HepG2 (cell line): ENCODE data around the gene PSKH1. TPM values are rescaled to one million over a fixed set of nuclear protein-coding genes. Genes with fewer than 3 reads are reported as not detected.

Experiments used
- DNMT3B ChIP-seq: conservative IDR thresholded peaks from 2 replicates; pipeline ENCODE4 v1.6.1; 2016; ENCODE audit warnings: missing biosample characterization, control low read depth
- HNRNPL ChIP-seq: fragments of 200-400 bp; formaldehyde crosslinking; IDR thresholded peaks from 2 replicates; pipeline ENCODE4 v1.6.1; 2017; ENCODE audit warnings: mild to moderate bottlenecking, low read depth, low read length
- SAFB2 ChIP-seq: sonication (generic); formaldehyde crosslinking; IDR thresholded peaks from 2 replicates; pipeline ENCODE4 v1.5.1; 2020; ENCODE audit warnings: missing genetic modification reagents, low read depth, mild to moderate bottlenecking, borderline replicate concordance
- SALL1 ChIP-seq: sonication (generic); formaldehyde crosslinking; IDR thresholded peaks from 2 replicates; pipeline ENCODE4 v1.8.0; 2022; ENCODE audit warnings: mild to moderate bottlenecking, missing genetic modification reagents
- SAP130 ChIP-seq: IDR thresholded peaks from 2 replicates; pipeline ENCODE4 v1.6.1; 2016; ENCODE audit warnings: low read depth
- SP2 ChIP-seq: sonication (generic); formaldehyde crosslinking; IDR thresholded peaks from 2 replicates; pipeline ENCODE4 v1.5.1; 2020; ENCODE audit warnings: mild to moderate bottlenecking, missing genetic modification reagents
- ZBTB7B ChIP-seq: sonication (generic); formaldehyde crosslinking; IDR thresholded peaks from 2 replicates; pipeline ENCODE4 v1.4.0; 2020; ENCODE audit warnings: missing genetic modification reagents
- ZMYM4 ChIP-seq: sonication (generic); formaldehyde crosslinking; IDR thresholded peaks from 2 replicates; pipeline ENCODE4 v1.8.1; 2023; ENCODE audit warnings: mild to moderate bottlenecking, missing genetic modification reagents
- ZNF142 ChIP-seq: sonication (generic); formaldehyde crosslinking; IDR thresholded peaks from 2 replicates; pipeline ENCODE4 v1.4.0; 2020; ENCODE audit warnings: missing genetic modification reagents
- ZNF224 ChIP-seq: sonication (generic); formaldehyde crosslinking; IDR thresholded peaks from 2 replicates; pipeline ENCODE4 v1.5.0; 2020; ENCODE audit warnings: mild to moderate bottlenecking, missing genetic modification reagents
- ZNF333 ChIP-seq: sonication (generic); formaldehyde crosslinking; IDR thresholded peaks from 2 replicates; pipeline ENCODE4 v1.4.0; 2020; ENCODE audit warnings: mild to moderate bottlenecking, missing genetic modification reagents, borderline replicate concordance
- ZNF382 ChIP-seq: sonication (generic); formaldehyde crosslinking; IDR thresholded peaks from 2 replicates; pipeline ENCODE4 v1.5.0; 2020; ENCODE audit warnings: missing genetic modification reagents, mild to moderate bottlenecking, borderline replicate concordance
- ZNF615 ChIP-seq: sonication (generic); formaldehyde crosslinking; IDR thresholded peaks from 2 replicates; pipeline ENCODE4 v1.5.0; 2020; ENCODE audit warnings: mild to moderate bottlenecking, missing genetic modification reagents, borderline replicate concordance
- ZNF775 ChIP-seq: sonication (generic); formaldehyde crosslinking; IDR thresholded peaks from 2 replicates; pipeline ENCODE4 v1.4.0; 2020; ENCODE audit warnings: missing genetic modification reagents, mild to moderate bottlenecking, moderate library complexity, borderline replicate concordance
- polyA plus RNA-seq, 8 experiments: library from polyadenylated mRNA; depleted of rRNA in 3 of 8; stranded (reverse) in 7 of 8; unstranded in 1 of 8; fragments of >200 nt; fragmentation: Illumina TruSeq in 4 of 8; extraction: Trizol in 4 of 8; gene quantifications; 2 replicates each; pipeline versions ENCODE4 v1.2.1 to v1.2.3, GENCODE V29; 2011 to 2016; ENCODE audit warnings: low read depth in 4 of 8, missing spikeins in 1 of 8, mixed read lengths in 1 of 8; ENCODE audit not compliant: insufficient read depth in 1 of 8
- total RNA-seq, 5 experiments: library from RNA; depleted of rRNA; stranded (reverse); fragments of >200 nt; fragmentation: Illumina TruSeq; extraction: Trizol; gene quantifications; 2 replicates each; pipeline ENCODE4 v1.2.3, GENCODE V29; 2016; ENCODE audit warnings: low read depth in 1 of 5
- TF ChIP-seq, protein P1 (sequence below): IDR thresholded peaks from 2 replicates; pipeline ENCODE4 v1.6.1; 2016; ENCODE audit warnings: missing genetic modification reagents, missing compliant biosample characterization
- TF ChIP-seq, protein P2 (sequence below): IDR thresholded peaks from 2 replicates; pipeline ENCODE4 v1.6.1; 2016; ENCODE audit warnings: missing biosample characterization, missing genetic modification reagents, low read depth
- TF ChIP-seq, protein P3 (sequence below): sonication (generic); formaldehyde crosslinking; IDR thresholded peaks from 2 replicates; pipeline ENCODE4 v1.4.0; 2020; ENCODE audit warnings: missing genetic modification reagents, mild to moderate bottlenecking, borderline replicate concordance

The PSKH1 gene
- total and polyA plus RNA-seq, 2 of the 13 experiments (the other 11 are each of a cell fraction or from before 2014, with no cell fraction given), result 8.4 to 19.1 TPM

DNA sequence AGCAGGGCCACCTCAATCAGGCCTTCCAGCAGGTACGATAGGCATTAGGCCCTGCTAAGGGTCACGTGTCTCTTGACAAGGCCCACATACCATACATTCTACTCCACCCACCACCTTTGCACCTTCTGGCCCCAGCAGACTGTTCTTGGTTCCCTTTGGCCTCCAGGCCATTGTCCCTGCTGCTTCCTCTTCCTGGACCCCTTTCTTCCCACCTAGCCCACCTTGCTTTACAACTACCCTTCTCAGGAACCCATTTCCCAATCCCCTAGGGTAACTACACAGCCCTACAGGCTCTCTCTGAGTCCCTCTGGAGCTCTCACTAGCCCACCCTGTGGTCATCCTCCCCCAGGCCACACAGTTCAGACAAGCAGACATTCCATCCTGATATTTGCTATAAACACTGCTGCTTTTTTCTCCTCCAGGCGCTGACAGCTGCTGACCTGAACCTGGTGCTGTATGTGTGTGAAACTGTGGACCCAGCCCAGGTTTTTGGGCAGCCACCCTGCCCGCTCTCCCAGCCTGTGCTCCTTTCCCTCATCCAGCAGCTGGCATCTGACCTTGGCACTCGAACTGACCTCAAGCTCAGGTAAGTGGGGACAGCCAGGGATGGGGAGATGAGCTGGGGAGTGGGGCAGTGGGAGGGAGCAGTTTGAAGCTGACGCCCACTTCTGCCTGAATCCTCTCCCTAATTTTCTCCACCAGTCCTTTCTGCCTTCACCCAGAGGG lies 9.7 kb upstream of the PSKH1 start (continued):
- no peak for TF ChIP-seq ZNF142 (CRISPR knock-in tag)
- no peak for TF ChIP-seq ZNF382 (CRISPR knock-in tag)
- TF ChIP-seq SP2, result no peak
- TF ChIP-seq ZMYM4 (CRISPR knock-in tag), result no peak
- no peak for TF ChIP-seq SALL1 (CRISPR knock-in tag)
- TF ChIP-seq ZNF615 (CRISPR knock-in tag), result no peak
- TF ChIP-seq DNMT3B (CRISPR knock-in tag), result no peak
- no peak for TF ChIP-seq ZNF224 (CRISPR knock-in tag)
- 0 out of 2 replicates have a peak, but pooled peaks have one; percentile 5 for TF ChIP-seq SAP130 (CRISPR knock-in tag)
- TF ChIP-seq, protein P1, sequence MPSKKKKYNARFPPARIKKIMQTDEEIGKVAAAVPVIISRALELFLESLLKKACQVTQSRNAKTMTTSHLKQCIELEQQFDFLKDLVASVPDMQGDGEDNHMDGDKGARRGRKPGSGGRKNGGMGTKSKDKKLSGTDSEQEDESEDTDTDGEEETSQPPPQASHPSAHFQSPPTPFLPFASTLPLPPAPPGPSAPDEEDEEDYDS, result no peak
- no peak for TF ChIP-seq SAFB2 (CRISPR knock-in tag)
- no peak for TF ChIP-seq ZBTB7B (CRISPR knock-in tag)
- TF ChIP-seq, protein P2, sequence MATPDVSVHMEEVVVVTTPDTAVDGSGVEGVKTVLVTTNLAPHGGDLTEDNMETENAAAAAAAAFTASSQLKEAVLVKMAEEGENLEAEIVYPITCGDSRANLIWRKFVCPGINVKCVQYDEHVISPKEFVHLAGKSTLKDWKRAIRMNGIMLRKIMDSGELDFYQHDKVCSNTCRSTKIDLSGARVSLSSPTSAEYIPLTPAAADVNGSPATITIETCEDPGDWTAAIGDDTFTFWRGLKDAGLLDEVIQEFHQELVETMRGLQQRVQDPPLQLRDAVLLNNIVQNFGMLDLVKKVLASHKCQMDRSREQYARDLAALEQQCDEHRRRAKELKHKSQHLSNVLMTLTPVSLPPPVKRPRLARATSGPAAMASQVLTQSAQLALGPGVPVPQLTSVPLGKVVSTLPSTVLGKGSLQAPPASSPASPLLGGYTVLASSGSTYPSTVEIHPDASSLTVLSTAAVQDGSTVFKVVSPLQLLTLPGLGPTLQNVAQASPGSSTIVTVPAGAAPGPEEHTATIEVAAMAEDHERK (CRISPR knock-in tag), result no peak
- TF ChIP-seq, protein P3, sequence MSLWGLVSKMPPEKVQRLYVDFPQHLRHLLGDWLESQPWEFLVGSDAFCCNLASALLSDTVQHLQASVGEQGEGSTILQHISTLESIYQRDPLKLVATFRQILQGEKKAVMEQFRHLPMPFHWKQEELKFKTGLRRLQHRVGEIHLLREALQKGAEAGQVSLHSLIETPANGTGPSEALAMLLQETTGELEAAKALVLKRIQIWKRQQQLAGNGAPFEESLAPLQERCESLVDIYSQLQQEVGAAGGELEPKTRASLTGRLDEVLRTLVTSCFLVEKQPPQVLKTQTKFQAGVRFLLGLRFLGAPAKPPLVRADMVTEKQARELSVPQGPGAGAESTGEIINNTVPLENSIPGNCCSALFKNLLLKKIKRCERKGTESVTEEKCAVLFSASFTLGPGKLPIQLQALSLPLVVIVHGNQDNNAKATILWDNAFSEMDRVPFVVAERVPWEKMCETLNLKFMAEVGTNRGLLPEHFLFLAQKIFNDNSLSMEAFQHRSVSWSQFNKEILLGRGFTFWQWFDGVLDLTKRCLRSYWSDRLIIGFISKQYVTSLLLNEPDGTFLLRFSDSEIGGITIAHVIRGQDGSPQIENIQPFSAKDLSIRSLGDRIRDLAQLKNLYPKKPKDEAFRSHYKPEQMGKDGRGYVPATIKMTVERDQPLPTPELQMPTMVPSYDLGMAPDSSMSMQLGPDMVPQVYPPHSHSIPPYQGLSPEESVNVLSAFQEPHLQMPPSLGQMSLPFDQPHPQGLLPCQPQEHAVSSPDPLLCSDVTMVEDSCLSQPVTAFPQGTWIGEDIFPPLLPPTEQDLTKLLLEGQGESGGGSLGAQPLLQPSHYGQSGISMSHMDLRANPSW (CRISPR knock-in tag), result no peak
- TF ChIP-seq HNRNPL, result 0 out of 2 replicates have a peak, but pooled peaks have one; percentile 58
- no peak for TF ChIP-seq ZNF775
- no peak for TF ChIP-seq ZNF333 (CRISPR knock-in tag)
